CD14-positive monocyte (primary cell): ENCODE measurements around the gene NDE1. TPM values are rescaled to one million over a fixed set of nuclear protein-coding genes. Genes with fewer than 3 reads are reported as not detected.

Source experiments
- DNase-seq, 3 donors: peaks; one replicate each; pipeline ENCODE4 v3.0.0-alpha.2; 2011 to 2022
- H2AFZ ChIP-seq: 2 replicates; pipeline ENCODE4 v1.6.0; 2012; ENCODE audit warnings: mild to moderate bottlenecking, low read depth, low read length, inconsistent platforms; ENCODE audit not compliant: insufficient read depth, poor library complexity, severe bottlenecking
- H3K27ac ChIP-seq, 2 donors: 1 replicate in 1 of 2; 2 replicates in 1 of 2; pipeline ENCODE4 v1.5.1; 2012 to 2013; ENCODE audit warnings: low read length in 2 of 2, control low read depth in 1 of 2, inconsistent platforms in 1 of 2, low read depth in 1 of 2, mild to moderate bottlenecking in 1 of 2
- H3K27me3 ChIP-seq, 2 donors: one replicate each; pipeline versions ENCODE4 v1.6.0 to v1.6.1; 2011 to 2013; ENCODE audit warnings: low read length in 2 of 2; ENCODE audit not compliant: control insufficient read depth in 2 of 2, insufficient read depth in 2 of 2
- H3K36me3 ChIP-seq, 2 donors: replicated peaks in 1 of 2; 1 replicate in 1 of 2; 2 replicates in 1 of 2; pipeline versions ENCODE4 v1.5.1 to v1.6.1; 2012 to 2013; ENCODE audit warnings: low read length in 2 of 2, control low read depth in 1 of 2, inconsistent platforms in 1 of 2, mild to moderate bottlenecking in 1 of 2; ENCODE audit not compliant: insufficient read depth in 2 of 2, control insufficient read depth in 1 of 2
- H3K4me1 ChIP-seq, 2 donors: 1 replicate in 1 of 2; 2 replicates in 1 of 2; pipeline versions ENCODE4 v1.5.1 to v1.6.1; 2012 to 2013; ENCODE audit warnings: low read length in 2 of 2, control low read depth in 1 of 2, inconsistent platforms in 1 of 2, mild to moderate bottlenecking in 1 of 2, moderate library complexity in 1 of 2; ENCODE audit not compliant: insufficient read depth in 2 of 2, control insufficient read depth in 1 of 2
- H3K4me2 ChIP-seq: replicated peaks from 2 replicates; pipeline ENCODE3; 2012; ENCODE audit warnings: low read length, moderate library complexity, mild to moderate bottlenecking; ENCODE audit not compliant: poor library complexity, severe bottlenecking; ENCODE audit errors: extremely low read depth
- H3K4me3 ChIP-seq, 3 experiments: fragments of 200-600 bp in 1 of 3; sonication (generic) in 1 of 3; replicated peaks in 1 of 3; 1 replicate in 2 of 3; 2 replicates in 1 of 3; pipeline ENCODE4 v1.5.1; 2011 to 2013; ENCODE audit warnings: low read length in 3 of 3, mild to moderate bottlenecking in 3 of 3, control low read depth in 2 of 3, low read depth in 2 of 3, inconsistent platforms in 1 of 3, moderate library complexity in 1 of 3
- H3K79me2 ChIP-seq: 2 replicates; pipeline ENCODE4 v1.6.0; 2012; ENCODE audit warnings: mild to moderate bottlenecking, control low read depth, inconsistent platforms, low read length, moderate library complexity; ENCODE audit not compliant: insufficient read depth
- H3K9ac ChIP-seq: 2 replicates; pipeline ENCODE4 v1.6.0; 2017; ENCODE audit warnings: low read length, mild to moderate bottlenecking; ENCODE audit not compliant: insufficient read depth, poor library complexity, severe bottlenecking
- H3K9me3 ChIP-seq, 2 donors: replicated peaks in 1 of 2; 1 replicate in 1 of 2; 2 replicates in 1 of 2; pipeline versions ENCODE4 v1.5.1 to v1.6.1; 2012 to 2013; ENCODE audit warnings: low read length in 2 of 2, control low read depth in 1 of 2; ENCODE audit not compliant: control insufficient read depth in 1 of 2, insufficient read depth in 1 of 2
- H4K20me1 ChIP-seq: 2 replicates; pipeline ENCODE4 v1.6.0; 2012; ENCODE audit warnings: mild to moderate bottlenecking, low read length, control low read depth, moderate library complexity; ENCODE audit not compliant: insufficient read depth
- H3K27ac Mint-ChIP-seq, 7 donors: one replicate each; pipeline ENCODE4 v1.8.0; 2020; ENCODE audit warnings: mild to moderate bottlenecking in 7 of 7, mixed read lengths in 7 of 7, moderate library complexity in 6 of 7, inconsistent platforms in 2 of 7
- H3K27me3 Mint-ChIP-seq, 3 donors: one replicate each; pipeline ENCODE4 v1.8.0; 2021 to 2022; ENCODE audit warnings: low read depth in 3 of 3, mild to moderate bottlenecking in 3 of 3, mixed read lengths in 3 of 3, moderate library complexity in 3 of 3, inconsistent platforms in 1 of 3
- H3K36me3 Mint-ChIP-seq, 2 donors: one replicate each; pipeline ENCODE4 v1.8.0; 2020; ENCODE audit warnings: mixed read lengths in 2 of 2, inconsistent platforms in 1 of 2, mild to moderate bottlenecking in 1 of 2
- H3K4me1 Mint-ChIP-seq: one replicate; pipeline ENCODE4 v1.8.0; 2020; ENCODE audit warnings: mild to moderate bottlenecking, mixed read lengths
- H3K4me3 Mint-ChIP-seq, 2 donors: one replicate each; pipeline ENCODE4 v1.8.0; 2020; ENCODE audit warnings: mild to moderate bottlenecking in 2 of 2, mixed read lengths in 2 of 2, moderate library complexity in 1 of 2
- H3K9me3 Mint-ChIP-seq, 7 donors: one replicate each; pipeline ENCODE4 v1.8.0; 2020 to 2022; ENCODE audit warnings: mixed read lengths in 7 of 7, mild to moderate bottlenecking in 6 of 7, moderate library complexity in 6 of 7, inconsistent platforms in 2 of 7
- WGBS: methylation state at CpG from one replicate; pipeline ENCODE4 v1.1.5; 2013; ENCODE audit warnings: missing lambda C conversion rate; ENCODE audit not compliant: insufficient coverage; 5-methylcytosine and 5-hydroxymethylcytosine counted together
- intact Hi-C, 2 donors: fragments of 100-400 bp; cut with micrococcal nuclease; formaldehyde crosslinking; loops; one replicate each; pipeline versions ENCODE4 v1.15.0 to v1.15.1; 2023
- polyA plus RNA-seq, 3 donors: library from polyadenylated mRNA; depleted of rRNA in 1 of 3; unstranded in 2 of 3; stranded (reverse) in 1 of 3; fragments of 300-500 nt in 2 of 3; fragments of >200 nt in 1 of 3; fragmentation: Illumina TruSeq in 2 of 3; gene quantifications; 1 replicate in 2 of 3; 2 replicates in 1 of 3; pipeline ENCODE4 v1.2.3, GENCODE V29; 2012 to 2021
- TF ChIP-seq, protein P1 (sequence below): fragments of 200-600 bp; IDR thresholded peaks from one replicate; pipeline ENCODE4 v1.8.0; 2022; ENCODE audit warnings: antibody characterized with exemption, mild to moderate bottlenecking

The NDE1 gene
- polyA plus RNA-seq, 3 donors: 26.0 to 47.8 (median 28.0) TPM

GRCh38 chr16:15775663-15776304, 125.7 kb downstream of the NDE1 start:
- Histone ChIP-seq H3K79me2 (no peaks in the 10 kb centered on the region), H4K20me1 (no peaks in the 10 kb centered on the region), H3K36me3 (no peaks in the 10 kb centered on the region), H2AFZ (no peak overlapping the region), H3K9me3 (no peaks in the 10 kb centered on the region), H3K4me2 (no peak overlapping the region), H3K4me3 (no peak overlapping the region), H3K27ac (no peak overlapping the region), H3K9ac (no peak overlapping the region), H3K27me3 (peaks cover 0 to 2% of the 10 kb centered on the region in 2 donors), H3K4me1 (no peaks in the 10 kb centered on the region)
- H3K27ac Mint-ChIP-seq: peak overlapping the region in 1 of 7 donors; percentile 12
- H3K36me3 Mint-ChIP-seq: no peaks in the 10 kb centered on the region
- TF ChIP-seq, protein P1, sequence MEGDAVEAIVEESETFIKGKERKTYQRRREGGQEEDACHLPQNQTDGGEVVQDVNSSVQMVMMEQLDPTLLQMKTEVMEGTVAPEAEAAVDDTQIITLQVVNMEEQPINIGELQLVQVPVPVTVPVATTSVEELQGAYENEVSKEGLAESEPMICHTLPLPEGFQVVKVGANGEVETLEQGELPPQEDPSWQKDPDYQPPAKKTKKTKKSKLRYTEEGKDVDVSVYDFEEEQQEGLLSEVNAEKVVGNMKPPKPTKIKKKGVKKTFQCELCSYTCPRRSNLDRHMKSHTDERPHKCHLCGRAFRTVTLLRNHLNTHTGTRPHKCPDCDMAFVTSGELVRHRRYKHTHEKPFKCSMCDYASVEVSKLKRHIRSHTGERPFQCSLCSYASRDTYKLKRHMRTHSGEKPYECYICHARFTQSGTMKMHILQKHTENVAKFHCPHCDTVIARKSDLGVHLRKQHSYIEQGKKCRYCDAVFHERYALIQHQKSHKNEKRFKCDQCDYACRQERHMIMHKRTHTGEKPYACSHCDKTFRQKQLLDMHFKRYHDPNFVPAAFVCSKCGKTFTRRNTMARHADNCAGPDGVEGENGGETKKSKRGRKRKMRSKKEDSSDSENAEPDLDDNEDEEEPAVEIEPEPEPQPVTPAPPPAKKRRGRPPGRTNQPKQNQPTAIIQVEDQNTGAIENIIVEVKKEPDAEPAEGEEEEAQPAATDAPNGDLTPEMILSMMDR: no peak
- DNase-seq: no peak
- WGBS: no CpG with 5 or more reads among the region's 7 CpGs
- H3K4me1 Mint-ChIP-seq: no peaks in the 10 kb centered on the region
- H3K27me3 Mint-ChIP-seq: peaks cover 2 to 6% (median 4%) of the 10 kb centered on the region in 3 donors
- H3K4me3 Mint-ChIP-seq: no peak overlapping the region
- intact Hi-C loops: no loop called here
- H3K9me3 Mint-ChIP-seq: no peaks in the 10 kb centered on the region

Other genes with a start within 250 kb of the NDE1 start
- gene BMERB1, start 215.7 kb upstream of the NDE1 start, polyA plus RNA-seq: under 1 TPM; 0.11 to 0.28 (median 0.11) TPM
- 10 to 100 TPM in 1 of 3 donors, 1 to 10 TPM in 2; 5.7 to 39.9 (median 9.8) TPM for gene MARF1, start 7.1 kb upstream of the NDE1 start, polyA plus RNA-seq
- under 1 TPM in 1 of 3 donors, not detected in 2; 0.06 TPM for gene MYH11, start 206.8 kb downstream of the NDE1 start, polyA plus RNA-seq
- 10 to 100 TPM; 11.6 to 27.3 (median 24.7) TPM for gene CEP20, start 238.4 kb downstream of the NDE1 start, polyA plus RNA-seq